Uterus (tissue), 2 donors: Measurements from ENCODE around the gene BMAL2.

Experiments
- CTCF ChIP-seq, 4 experiments: fragments of 200-600 bp in 2 of 4; fragments of 450-650 bp in 2 of 4; sonication (generic) in 2 of 4; IDR thresholded peaks; one replicate each; pipeline ENCODE4 v1.5.1; 2016 to 2019; ENCODE audit warnings: antibody characterized with exemption in 4 of 4, mild to moderate bottlenecking in 2 of 4, moderate library complexity in 1 of 4
- POLR2A ChIP-seq, 2 donors: fragments of 450-650 bp; IDR thresholded peaks; one replicate each; pipeline ENCODE4 v1.6.1; 2016; ENCODE audit warnings: antibody characterized with exemption in 2 of 2, mild to moderate bottlenecking in 1 of 2, moderate library complexity in 1 of 2

DNA sequence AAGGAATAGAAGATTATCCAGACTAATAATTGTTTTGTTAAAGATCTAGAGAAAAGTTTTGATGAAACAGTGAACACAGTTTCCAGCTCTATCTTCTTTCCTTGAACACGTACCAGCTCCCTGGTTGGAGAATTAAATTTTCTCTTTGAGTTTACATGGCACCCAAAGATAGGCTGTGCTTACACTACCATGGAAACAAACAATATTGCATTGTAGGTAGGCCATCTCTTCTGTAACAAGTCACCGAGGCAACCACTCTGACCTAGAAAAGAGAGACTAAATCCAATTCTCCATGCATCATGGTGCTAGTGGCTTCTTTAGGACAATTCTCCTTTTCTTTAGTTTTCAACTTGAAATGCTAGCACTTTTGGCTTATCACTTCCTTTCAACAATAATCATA, 9.9 kb downstream of the BMAL2 start:
- TF ChIP-seq POLR2A (IDR thresholded peaks at IDR 0.05) = no peak
- no peak for TF ChIP-seq CTCF (IDR thresholded peaks at IDR 0.05)
